Frontal cortex (tissue), 4 donors: Measurements from ENCODE around the gene OR10H4. TPM values are rescaled to one million over a fixed set of nuclear protein-coding genes. Genes with fewer than 3 reads are reported as not detected.
"Not testable (repeated sequence)": the region's sequence is repeated elsewhere in the genome, so short reads cannot be mapped to it uniquely, and the experiment has no call there.

Experiments
- DNase-seq, 2 donors: peaks; one replicate each; pipeline ENCODE4 v3.0.0; 2012; ENCODE audit warnings: low spot score in 2 of 2
- FAIRE-seq: peaks from 2 replicates; lab custom pipeline; 2012; peaks lifted over from hg19 to GRCh38; lab: Jason Lieb, UNC
- total RNA-seq: library from RNA; depleted of rRNA; stranded (reverse); fragments of >200 nt; gene quantifications from one replicate; pipeline ENCODE4 v1.2.3, GENCODE V29; 2014
- donor health status: control.
- donor health status: control.
- donor health status: control.

Gene OR10H4
- total RNA-seq, 1 donor from 2014 or later, result not detected

DNA sequence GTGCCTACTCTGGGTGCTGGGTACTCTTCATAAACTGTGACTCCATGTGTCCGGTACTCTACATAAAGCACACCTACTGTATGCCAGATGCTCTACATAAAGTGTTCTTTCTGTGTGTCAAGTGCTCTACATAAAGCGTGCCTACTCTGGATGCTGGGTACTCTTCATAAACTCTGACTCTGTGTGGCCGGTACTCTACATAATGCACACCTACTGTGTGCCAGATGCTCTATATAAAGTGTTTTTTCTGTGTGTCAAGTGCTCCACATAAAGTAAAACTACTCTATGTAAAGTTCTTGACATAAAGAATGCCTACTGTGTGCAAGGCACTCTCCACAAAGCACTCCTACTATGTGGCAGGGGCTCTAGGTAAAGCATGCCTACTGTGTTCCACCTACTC is 12.6 kb upstream of the OR10H4 start:
- DNase-seq (no peak), FAIRE-seq (no peak)

DNA sequence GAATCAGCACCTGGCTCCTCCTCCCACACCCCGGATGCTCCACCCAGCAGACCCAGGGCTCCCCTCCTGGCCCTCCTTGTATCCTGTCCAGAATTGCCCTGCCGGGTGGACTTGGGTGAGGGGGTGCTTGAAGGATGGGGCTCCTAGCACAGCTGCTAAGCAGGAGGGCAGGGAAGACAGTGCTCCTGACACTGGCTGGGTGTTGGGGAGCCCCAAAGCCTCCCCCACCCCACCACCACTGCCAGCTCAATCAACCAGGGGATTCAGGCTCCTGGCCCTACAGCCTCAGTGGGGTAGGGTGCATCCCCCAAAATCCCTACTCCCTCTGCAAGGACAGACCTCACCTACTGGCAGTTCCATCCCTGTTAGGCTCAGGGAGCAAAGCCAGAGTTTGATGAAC is 11.9 kb upstream of the OR10H4 start:
- FAIRE-seq, result no peak

DNA sequence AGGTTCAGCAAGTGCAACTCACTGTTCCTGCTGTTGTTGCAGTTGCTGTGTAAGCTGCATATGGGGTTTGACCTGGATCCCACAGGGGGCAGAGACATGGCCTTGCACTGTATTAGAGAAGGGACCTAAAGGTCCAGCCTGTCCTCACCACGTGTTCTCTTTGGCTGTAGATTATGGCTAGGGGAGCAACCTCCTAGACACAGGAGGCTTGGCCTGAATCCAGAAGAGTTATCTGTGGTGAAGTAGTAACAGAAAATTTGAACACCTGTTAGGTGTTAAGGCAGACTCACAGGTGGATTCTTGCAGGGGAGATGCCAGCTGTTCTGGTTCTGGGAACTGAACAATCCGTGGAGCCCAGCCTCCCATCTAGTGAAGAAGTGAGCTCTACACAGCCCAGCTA is 11.0 kb upstream of the OR10H4 start:
- DNase-seq (no peak), FAIRE-seq (no peak)

More for the DNA sequence above, 11.9 kb upstream of the OR10H4 start:
- no peak for DNase-seq

DNA sequence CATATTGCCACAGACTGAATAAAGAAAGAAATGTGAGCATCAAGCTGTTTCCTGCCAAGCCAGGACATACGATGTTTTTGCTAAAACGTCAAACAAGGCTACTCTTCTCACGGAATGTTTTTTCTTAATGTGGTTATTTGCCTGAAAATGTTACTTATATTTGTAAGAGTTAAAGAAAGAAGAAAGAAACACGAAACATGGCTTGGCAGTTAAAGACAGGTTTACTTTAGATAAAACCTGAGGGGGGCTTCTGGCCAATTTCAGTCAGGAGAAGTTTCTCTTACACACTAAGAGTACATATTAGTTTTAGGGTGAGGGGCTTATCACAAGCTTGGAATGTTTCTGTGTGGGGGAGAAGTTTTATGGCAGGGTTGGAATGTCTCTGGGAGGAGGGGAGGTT is 4.4 kb upstream of the OR10H4 start:
- FAIRE-seq, result no peak

DNA sequence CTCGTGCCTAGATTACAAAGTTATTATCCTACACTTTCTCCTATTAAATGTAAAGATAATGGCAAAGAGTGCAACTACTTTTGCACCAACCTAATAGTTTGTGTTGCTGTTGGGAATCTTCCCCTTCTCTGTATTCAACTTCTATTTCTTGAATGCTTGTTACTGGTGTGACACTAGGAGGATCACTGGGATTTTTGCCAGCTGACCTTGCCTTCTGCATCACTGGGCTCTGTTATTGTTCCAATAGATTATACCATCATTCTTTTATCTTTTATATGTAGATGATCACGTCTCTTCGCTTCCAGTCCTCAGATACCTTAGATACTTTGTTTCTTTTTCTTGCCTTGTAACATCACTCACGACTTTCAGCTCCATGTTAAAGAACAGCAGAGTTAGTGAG is 3.5 kb upstream of the OR10H4 start:
- no peak for DNase-seq
- FAIRE-seq, result no peak

More for the DNA sequence above, 4.4 kb upstream of the OR10H4 start:
- no peak for DNase-seq

DNA sequence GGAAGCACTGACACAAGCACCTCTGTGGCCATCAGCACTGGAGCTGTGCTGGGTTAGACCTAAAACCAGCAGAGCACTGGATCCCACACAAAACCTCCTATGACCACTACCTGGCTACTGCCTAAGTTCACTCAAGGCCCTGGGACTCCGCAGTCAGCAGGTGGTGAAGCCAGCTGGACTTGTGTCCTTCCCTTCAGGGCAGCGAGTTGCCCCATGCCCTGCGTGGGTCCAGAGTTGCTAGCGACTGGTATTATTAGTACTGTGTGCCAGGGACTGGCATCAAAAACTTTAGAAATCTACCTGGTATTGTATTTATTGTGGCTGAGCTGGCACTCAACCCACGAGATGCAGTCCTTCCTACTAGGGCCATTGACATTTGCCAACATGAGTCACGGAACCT is 6.0 kb downstream of the OR10H4 start:
- DNase-seq (no peak), FAIRE-seq (no peak)

DNA sequence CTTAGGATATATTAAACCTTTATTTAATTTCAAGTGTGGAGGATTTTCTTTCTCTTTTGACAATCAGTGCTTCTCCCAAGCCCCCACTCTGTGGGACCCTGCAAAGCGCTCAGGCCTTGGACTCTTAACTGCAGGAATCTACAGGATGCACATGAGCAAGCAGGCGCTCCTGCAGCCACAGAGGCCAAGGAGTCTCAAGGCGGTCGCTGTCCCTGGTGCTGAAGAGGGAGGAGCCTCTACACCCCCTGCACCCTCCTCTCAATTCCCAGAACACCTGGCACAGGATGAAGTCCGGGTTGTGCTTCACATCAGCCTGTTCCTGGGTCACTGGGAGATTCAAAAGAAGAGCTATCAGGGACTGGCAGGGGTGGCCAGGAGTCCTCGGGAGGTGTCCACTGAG is 13.5 kb downstream of the OR10H4 start:
- DNase-seq (no peak), FAIRE-seq (no peak)

DNA sequence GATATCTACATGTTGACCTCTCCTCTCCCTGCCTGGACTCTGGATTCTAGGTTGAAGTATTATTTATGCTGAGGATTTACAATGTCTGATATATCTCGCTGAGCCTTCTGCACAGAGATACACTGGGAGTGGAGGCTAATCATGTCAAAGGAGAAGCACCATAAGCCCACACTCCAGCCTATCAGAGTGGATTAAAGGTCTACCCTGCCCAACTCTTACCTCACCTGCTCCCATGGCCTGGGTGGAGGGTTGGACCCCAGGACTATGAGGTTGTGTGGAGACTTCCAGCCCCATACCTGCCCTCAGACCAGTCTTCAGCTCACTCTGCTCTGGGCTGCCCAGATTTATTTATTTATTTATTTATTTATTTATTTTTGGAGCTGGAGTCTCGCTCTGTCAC is 15.4 kb downstream of the OR10H4 start:
- no peak for FAIRE-seq
- DNase-seq, result no peak

DNA sequence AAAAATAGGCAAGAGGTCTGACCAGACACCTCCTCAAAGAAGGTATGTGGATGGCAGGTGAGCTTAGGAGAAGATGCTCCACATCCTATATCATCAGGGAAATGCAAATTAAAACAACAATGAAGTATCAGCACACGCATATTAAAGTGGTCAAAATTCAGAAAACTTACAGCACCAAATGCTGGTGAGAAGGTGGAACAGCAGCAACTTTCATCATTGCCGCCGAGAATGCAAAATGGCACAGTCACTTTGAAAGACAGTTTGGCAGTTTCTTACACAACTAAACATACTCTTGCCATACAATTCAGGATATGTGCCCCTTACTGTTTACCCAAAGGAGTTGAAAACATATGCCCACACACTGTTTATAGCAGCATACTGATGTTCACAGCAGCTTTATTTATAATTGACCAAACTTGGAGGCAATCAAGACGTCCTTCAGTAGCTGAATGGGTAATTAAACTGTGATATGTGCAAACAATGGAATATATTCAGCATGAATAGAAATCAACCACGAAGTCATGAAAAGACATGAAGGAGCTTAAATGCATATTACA is 22.5 kb downstream of the OR10H4 start:
- FAIRE-seq (no peak), DNase-seq (no peak)

DNA sequence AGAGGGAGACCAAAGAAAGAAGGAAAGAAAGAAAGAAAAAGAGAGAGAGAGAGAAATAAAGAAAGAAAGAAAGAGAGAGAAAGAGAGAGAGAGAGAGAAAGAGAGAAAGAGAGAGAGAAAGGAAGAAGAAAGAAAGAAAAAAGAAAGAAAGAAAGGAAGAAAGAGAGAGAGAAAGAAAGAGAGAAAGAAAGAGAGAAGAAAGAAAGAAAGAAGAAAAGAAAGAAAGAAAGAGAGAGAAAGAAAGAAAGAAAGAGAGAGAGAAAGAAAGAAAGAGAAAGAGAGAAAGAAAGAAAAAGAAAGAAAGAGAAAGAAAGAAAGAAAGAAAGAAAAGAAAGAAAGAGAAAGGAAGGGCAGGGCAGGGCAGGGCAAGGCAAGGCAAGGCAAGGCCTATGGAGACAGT is 23.2 kb downstream of the OR10H4 start:
- FAIRE-seq, DNase-seq: not testable (repeated sequence)

DNA sequence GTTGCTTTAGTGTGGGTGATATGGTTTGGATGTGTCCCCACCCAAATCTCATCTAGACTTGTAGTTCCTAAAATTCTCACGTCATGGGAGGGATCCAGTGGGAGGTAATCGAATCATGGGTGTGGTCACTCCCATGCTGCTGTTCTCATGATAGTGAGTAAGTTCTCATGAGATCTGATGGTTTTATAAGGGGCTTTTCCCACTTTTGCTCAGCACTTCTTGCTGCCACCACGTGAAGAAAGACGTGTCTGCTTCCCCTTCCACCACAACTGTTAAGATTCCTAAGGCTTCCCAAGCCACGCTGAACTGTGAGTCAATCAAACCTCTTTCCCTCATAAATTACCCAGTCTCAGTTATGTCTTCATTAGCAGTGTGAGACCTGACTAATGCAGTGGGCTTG is 26.0 kb downstream of the OR10H4 start:
- DNase-seq (no peak), FAIRE-seq (no peak)

DNA sequence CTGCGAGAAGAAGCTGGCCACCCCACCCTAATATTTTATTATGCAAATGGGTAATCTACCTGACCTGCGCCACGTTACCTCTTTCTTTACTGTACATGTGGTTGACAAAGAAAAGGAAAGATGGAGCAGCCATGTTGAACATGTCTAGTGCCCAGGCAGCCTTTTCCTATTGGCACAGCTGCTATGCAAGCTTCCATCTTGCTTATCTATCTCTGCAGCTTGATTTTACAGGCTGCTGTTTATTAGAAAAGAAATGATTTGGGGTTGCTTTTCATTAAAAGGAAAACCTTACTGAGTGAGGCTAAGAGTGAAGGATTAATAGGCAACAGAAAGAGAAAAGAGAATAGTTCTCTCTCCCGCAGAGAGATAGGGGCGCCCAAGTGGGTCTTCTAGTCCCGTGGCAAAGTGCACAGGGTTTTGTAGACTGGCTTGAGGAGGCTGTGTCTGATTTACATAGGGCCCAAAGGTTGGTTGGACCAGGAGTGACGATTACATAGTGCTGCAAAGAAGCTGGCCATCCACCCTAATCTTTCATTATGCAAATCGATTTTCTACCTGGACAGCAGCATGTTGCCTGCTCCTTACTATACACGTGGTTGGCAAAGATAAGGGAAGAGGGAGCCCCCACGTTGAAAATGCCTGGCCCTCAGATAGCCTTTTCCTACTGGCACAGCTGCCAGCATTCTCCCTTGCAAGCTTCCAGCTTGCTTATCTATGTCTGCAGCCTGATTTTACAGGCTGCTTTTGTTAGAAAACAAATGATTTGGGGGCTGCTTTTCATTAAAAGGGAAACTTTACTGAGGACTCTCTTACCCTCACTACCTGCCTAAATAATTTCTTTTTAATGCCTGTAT is 28.3 kb downstream of the OR10H4 start:
- FAIRE-seq (no peak), DNase-seq (no peak)

DNA sequence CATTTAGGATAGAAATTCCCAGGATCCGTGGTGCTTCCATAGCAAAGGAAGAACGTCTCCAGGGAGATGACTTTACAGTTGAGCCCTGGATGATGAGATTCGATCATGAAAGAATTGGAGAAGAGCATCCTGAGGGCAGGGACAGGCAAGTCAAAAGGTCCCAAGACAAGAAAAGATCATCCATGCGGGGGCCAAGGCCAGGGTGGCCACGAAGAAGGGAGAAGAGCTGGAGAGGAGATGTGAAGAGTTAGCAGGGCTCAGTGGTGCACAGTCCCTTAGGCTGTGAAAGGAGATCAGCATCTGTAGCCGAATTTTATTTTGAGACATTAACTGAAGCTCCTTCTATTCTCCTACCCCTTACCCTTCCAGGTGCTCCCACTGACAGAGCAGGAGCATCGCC is 28.9 kb downstream of the OR10H4 start:
- DNase-seq (no peak), FAIRE-seq (no peak)

DNA sequence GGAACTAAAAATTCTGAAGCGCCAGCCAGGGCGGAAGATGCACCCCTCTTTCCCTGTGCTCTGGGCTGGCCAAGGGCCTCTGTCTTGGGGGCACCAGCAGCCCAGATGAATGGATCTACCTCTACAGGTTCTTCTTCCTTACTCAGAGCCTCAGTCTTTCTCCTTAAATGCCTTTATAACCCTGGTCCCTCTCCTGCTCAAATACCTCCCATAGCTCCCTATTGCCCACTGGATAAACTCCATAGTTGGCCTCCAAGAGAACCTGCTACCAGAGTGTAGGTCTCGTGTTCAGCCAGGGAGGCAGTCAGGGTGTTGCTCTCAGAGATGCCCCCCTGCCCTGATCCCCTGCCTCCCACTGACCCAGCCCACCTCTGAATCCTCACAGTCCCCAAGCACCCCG is 30.5 kb downstream of the OR10H4 start:
- no peak for FAIRE-seq
- DNase-seq, result no peak

DNA sequence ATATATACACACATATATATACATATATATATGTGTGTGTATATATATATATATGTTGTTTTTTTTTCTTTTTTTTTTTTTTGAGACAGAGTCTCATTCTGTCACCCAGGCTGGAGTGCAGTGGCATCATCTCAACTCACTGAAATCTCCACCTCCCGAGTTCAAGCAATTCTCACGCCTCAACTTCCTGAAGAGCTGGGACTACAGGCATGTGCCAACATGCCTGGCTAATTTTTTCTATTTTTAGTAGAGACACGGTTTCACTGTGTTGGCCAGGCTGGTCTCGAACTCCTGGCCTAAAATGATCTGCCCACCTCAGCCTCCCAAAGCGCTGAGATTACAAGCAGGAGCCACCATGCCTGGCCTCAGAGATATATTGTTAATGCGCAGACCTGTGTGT is 37.0 kb downstream of the OR10H4 start:
- DNase-seq, FAIRE-seq: not testable (repeated sequence)

DNA sequence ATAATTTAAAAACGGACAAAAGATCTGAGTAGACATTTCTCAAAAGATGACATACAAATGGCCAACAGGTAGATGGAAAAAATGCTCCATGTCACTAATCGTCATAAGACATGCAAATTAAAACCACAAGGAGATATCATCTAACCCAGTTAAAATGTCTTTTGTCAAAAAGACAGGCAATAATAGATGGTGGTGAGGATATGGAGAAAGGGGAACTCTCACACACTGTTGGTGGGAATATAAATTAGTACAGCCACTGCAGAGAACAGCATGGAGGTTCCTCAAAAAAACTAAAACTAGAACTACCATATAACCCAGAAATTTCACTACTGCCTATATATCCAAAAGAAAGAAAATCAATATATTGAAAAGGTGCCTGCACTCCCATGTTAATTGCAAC is 37.9 kb downstream of the OR10H4 start:
- FAIRE-seq, result no peak
- DNase-seq, result no peak

DNA sequence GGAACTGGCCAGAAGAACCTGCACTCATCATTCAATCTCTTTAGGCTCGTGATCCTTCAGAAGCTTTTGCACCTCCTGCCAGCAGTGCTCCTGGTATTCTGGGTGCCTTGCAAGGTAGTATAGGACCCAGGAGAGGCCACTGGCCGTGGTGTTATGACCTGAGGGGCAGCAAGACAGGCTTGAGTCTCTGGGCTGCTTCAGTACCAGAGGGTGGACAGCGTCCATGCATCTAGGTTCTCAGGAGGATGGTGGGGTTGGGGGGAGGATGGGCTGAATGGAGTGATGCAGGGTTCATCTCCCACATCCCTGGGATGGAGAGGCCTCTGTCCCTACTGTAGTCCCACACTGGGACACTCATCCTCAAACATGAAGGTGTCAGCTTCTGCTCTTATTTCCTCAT is 41.1 kb downstream of the OR10H4 start:
- FAIRE-seq (no peak), DNase-seq (no peak)

DNA sequence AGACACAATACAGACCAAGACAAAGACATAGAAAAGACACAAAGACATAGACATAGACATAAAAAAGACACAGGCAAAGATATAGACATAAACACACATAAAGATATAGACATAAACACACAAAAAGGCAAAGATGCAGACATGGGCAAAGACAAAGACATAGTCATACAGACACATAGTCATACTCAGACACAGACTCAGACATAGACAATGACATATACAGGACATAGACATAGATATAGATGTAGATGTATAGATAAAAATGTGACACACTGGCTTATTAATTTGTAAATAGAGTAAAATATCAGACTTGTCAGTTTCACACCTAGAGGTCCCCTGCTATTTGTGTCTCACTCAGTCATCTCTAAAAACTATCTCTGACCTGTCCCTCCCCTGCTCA is 42.8 kb downstream of the OR10H4 start:
- DNase-seq (no peak), FAIRE-seq (no peak)

DNA sequence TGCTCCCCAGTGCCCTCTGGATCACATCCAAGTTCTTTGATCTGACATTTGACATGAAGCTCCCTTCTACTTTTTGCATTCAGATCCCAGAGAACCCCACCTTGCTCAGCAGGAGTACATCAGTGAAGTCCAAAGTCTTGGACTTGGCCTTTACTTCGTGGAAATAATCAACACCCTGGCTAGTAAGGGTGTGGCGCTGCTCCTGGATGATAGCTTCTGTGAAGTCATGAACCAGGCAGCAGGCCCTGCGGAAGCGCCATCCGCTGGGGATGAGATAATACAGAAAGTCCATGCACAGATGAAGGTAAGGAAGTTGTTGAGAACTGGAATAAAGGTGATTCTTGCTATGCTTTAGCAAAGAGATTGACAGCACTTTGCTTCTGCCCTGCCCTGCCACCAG is 43.2 kb downstream of the OR10H4 start:
- DNase-seq (no peak), FAIRE-seq (no peak)

DNA sequence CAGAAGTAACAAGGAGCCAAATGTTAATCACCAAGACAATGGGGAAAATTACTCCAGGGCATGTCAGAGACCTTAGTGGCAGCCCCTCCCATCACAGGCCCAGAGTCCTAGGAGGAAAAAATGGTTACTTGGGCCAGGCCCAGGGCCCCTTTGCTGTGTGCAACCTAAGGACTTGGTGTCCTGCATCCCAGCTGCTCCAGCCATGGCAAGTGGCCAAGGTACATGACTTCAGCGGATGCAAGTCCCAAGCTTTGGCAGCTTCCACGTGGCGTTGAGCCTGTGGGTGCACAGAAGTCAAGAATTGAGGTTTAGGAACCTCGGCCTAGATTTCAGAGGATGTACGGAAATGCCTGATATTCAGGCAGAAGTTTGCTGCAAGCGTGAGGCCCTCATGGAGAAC is 46.7 kb downstream of the OR10H4 start:
- FAIRE-seq (no peak), DNase-seq (no peak)

DNA sequence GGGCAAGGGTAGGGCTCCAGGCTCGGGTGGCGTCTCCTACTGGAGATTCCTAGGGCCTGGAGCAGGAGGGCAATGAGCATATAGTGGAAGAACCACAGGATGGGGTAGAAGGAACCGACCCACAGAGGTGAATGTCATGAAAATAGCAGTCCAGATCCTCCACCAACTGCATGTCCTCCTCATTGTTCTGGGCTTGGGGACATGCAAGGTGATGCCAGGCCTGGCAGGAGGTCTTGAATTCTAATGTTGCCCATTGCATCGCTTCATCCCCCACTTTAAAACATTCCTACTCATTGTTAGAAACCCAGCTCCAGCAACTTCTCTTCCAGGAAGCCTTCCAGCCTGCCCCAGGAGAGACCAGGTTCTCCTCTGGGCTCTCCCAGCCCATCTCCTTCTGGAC is 49.4 kb downstream of the OR10H4 start:
- FAIRE-seq (no peak), DNase-seq (no peak)
